Activated T-cell treated with anti-CD3 and anti-CD28 coated beads, Interleukin-2, amount 50 U/mL, for 4 hours (primary cell): ENCODE results near the gene MAP3K2. TPM values are rescaled to one million over a fixed set of nuclear protein-coding genes. Genes with fewer than 3 reads are reported as not detected.
"Not testable (repeated sequence)": the region's sequence is repeated elsewhere in the genome, so short reads cannot be mapped to it uniquely, and the experiment has no call there.

Experiments
- ATAC-seq, 2 donors: fragments of 200-7000 bp; cut with Tn5 transposase; one replicate each; pipeline ENCODE4 v1.10.0; 2021
- DNase-seq: peaks from one replicate; pipeline ENCODE4 v3.0.0-alpha.2; 2020
- H3K27me3 Mint-ChIP-seq: one replicate; pipeline ENCODE4 v1.8.0; 2021; ENCODE audit warnings: low read depth, mixed read lengths
- H3K36me3 Mint-ChIP-seq: one replicate; pipeline ENCODE4 v1.8.0; 2022; ENCODE audit warnings: mixed read lengths; ENCODE audit not compliant: insufficient read depth
- H3K4me1 Mint-ChIP-seq: one replicate; pipeline ENCODE4 v1.8.0; 2021; ENCODE audit warnings: low read depth, mixed read lengths
- H3K4me3 Mint-ChIP-seq: one replicate; pipeline ENCODE4 v1.8.0; 2021; ENCODE audit warnings: mild to moderate bottlenecking, moderate library complexity, mixed read lengths
- H3K9me3 Mint-ChIP-seq: one replicate; pipeline ENCODE4 v1.8.0; 2021; ENCODE audit warnings: mixed read lengths
- total RNA-seq, 3 donors: library from RNA; stranded (reverse); gene quantifications; one replicate each; pipeline ENCODE4 v1.2.1, GENCODE V29; 2021

The MAP3K2 gene
- total RNA-seq, 3 donors from 2014 or later: 60.2 to 69.1 (median 63.8) TPM

GRCh38 chr2:127415593-127416505, 28.1 kb upstream of the MAP3K2 start:
- Mint-ChIP-seq H3K36me3 (no peaks in the 10 kb centered on the region), H3K4me1 (peaks cover 34% of the 10 kb centered on the region), H3K9me3 (no peaks in the 10 kb centered on the region), H3K4me3 (peak overlapping the region; percentile 75), H3K27me3 (no peaks in the 10 kb centered on the region)
- DNase-seq: peak; percentile 82
- ATAC-seq: peak; percentile 93 to 95

- Mint-ChIP-seq H3K4me3 (no peak overlapping the region), H3K4me1 (peaks cover 42% of the 10 kb centered on the region), H3K36me3 (no peaks in the 10 kb centered on the region), H3K27me3 (no peaks in the 10 kb centered on the region), H3K9me3 (no peaks in the 10 kb centered on the region)
- DNase-seq (no peak), ATAC-seq (no peak)
These were observed 27.1 kb upstream of the MAP3K2 start for GRCh38 chr2:127414638-127415592.

GRCh38 chr2:127413782-127414637, 26.2 kb upstream of the MAP3K2 start:
- Mint-ChIP-seq H3K4me1 (peaks cover 43% of the 10 kb centered on the region), H3K36me3 (no peaks in the 10 kb centered on the region), H3K4me3 (no peak overlapping the region), H3K27me3 (no peaks in the 10 kb centered on the region), H3K9me3 (no peaks in the 10 kb centered on the region)
- DNase-seq (no peak), ATAC-seq (no peak)

- ATAC-seq: no peak
- DNase-seq: no peak
- Mint-ChIP-seq H3K36me3 (no peaks in the 10 kb centered on the region), H3K4me1 (peaks cover 45% of the 10 kb centered on the region), H3K4me3 (no peak overlapping the region), H3K9me3 (no peaks in the 10 kb centered on the region), H3K27me3 (no peaks in the 10 kb centered on the region)
These were observed 25.4 kb upstream of the MAP3K2 start for GRCh38 chr2:127413200-127413599.

- no peak for ATAC-seq
- H3K27me3 Mint-ChIP-seq: no peaks in the 10 kb centered on the region
- peak overlapping the region; percentile 39 for H3K4me3 Mint-ChIP-seq
- peaks cover 46% of the 10 kb centered on the region for H3K4me1 Mint-ChIP-seq
- no peaks in the 10 kb centered on the region for H3K9me3 Mint-ChIP-seq
- no peak for DNase-seq
- H3K36me3 Mint-ChIP-seq: no peaks in the 10 kb centered on the region
These were observed 24.0 kb upstream of the MAP3K2 start for GRCh38 chr2:127411653-127412369.

GRCh38 chr2:127410871-127411652, 23.3 kb upstream of the MAP3K2 start:
- no peaks in the 10 kb centered on the region for H3K27me3 Mint-ChIP-seq
- no peaks in the 10 kb centered on the region for H3K9me3 Mint-ChIP-seq
- ATAC-seq (peak; percentile 56 to 65), DNase-seq (no peak)
- H3K4me1 Mint-ChIP-seq: peaks cover 39% of the 10 kb centered on the region
- peak overlapping the region; percentile 39 for H3K4me3 Mint-ChIP-seq
- H3K36me3 Mint-ChIP-seq: no peaks in the 10 kb centered on the region

GRCh38 chr2:127409716-127410115, 21.9 kb upstream of the MAP3K2 start:
- peaks cover 36% of the 10 kb centered on the region for H3K4me1 Mint-ChIP-seq
- not testable (repeated sequence) for H3K36me3 Mint-ChIP-seq, H3K9me3 Mint-ChIP-seq, H3K27me3 Mint-ChIP-seq, ATAC-seq, H3K4me3 Mint-ChIP-seq, DNase-seq

GRCh38 chr2:127408807-127409099, 21.0 kb upstream of the MAP3K2 start:
- Mint-ChIP-seq H3K27me3 (no peaks in the 10 kb centered on the region), H3K36me3 (no peaks in the 10 kb centered on the region), H3K4me3 (peak overlapping the region; percentile 51), H3K9me3 (no peaks in the 10 kb centered on the region), H3K4me1 (peaks cover 33% of the 10 kb centered on the region)
- DNase-seq (no peak), ATAC-seq (no peak)

- DNase-seq (peak; percentile 93), ATAC-seq (peak; percentile 92 to 93)
- Mint-ChIP-seq H3K4me1 (peaks cover 31% of the 10 kb centered on the region), H3K9me3 (no peaks in the 10 kb centered on the region), H3K4me3 (peak overlapping the region; percentile 51), H3K36me3 (no peaks in the 10 kb centered on the region), H3K27me3 (no peaks in the 10 kb centered on the region)
These were observed 20.4 kb upstream of the MAP3K2 start for GRCh38 chr2:127408004-127408806.

- H3K36me3 Mint-ChIP-seq: no peaks in the 10 kb centered on the region
- peaks cover 31% of the 10 kb centered on the region for H3K4me1 Mint-ChIP-seq
- H3K27me3 Mint-ChIP-seq: no peaks in the 10 kb centered on the region
These were observed 19.9 kb upstream of the MAP3K2 start for GRCh38 chr2:127407661-127408003.

GRCh38 chr2:127407091-127407490, 19.3 kb upstream of the MAP3K2 start:
- DNase-seq (no peak), ATAC-seq (no peak)
- no peaks in the 10 kb centered on the region for H3K27me3 Mint-ChIP-seq
- peaks cover 32% of the 10 kb centered on the region for H3K4me1 Mint-ChIP-seq
- H3K36me3 Mint-ChIP-seq: no peaks in the 10 kb centered on the region
- H3K4me3 Mint-ChIP-seq: no peak overlapping the region
- H3K9me3 Mint-ChIP-seq: no peaks in the 10 kb centered on the region

More at GRCh38 chr2:127407661-127408003, 19.9 kb upstream of the MAP3K2 start:
- Mint-ChIP-seq H3K4me3 (peak overlapping the region; percentile 42), H3K9me3 (no peaks in the 10 kb centered on the region)
- ATAC-seq (peak; percentile 53 to 57), DNase-seq (no peak)

GRCh38 chr2:127406454-127406853, 18.7 kb upstream of the MAP3K2 start:
- Mint-ChIP-seq H3K36me3 (no peaks in the 10 kb centered on the region), H3K4me3 (no peak overlapping the region), H3K9me3 (no peaks in the 10 kb centered on the region), H3K4me1 (peaks cover 31% of the 10 kb centered on the region), H3K27me3 (no peaks in the 10 kb centered on the region)
- no peak for ATAC-seq
- DNase-seq: no peak
